Measurements from ENCODE around the gene CAMSAP1. TPM values are rescaled to one million over a fixed set of nuclear protein-coding genes. Genes with fewer than 3 reads are reported as not detected.

CAMSAP1 gene
- total and polyA plus RNA-seq, 2 donors (not counting 1 experiment from before 2014, with no cell fraction given), result 5.0 to 18.8 TPM

GRCh38 chr9:135812961-135813360, 94.4 kb downstream of the CAMSAP1 start:
- no peak overlapping the region for H3K4me3 ChIP-seq (replicated peaks in 1 of 4; ENCODE audit: control extremely low read depth in 1 of 4, insufficient read depth in 1 of 4, low read depth in 3 of 4, low read length in 4 of 4)
- no peak for DNase-seq (ENCODE audit: low read depth in 2 of 2)
- no peak overlapping the region for H2AFZ ChIP-seq (ENCODE audit: low read length)
- H3K9me3 ChIP-seq (ENCODE audit: control insufficient read depth, insufficient read depth, low read depth, low read length), result no peaks in the 10 kb centered on the region
- H3K36me3 ChIP-seq (ENCODE audit: control insufficient read depth, insufficient read depth, low read length), result peaks cover 9% of the 10 kb centered on the region
- no peak overlapping the region for H3K27ac ChIP-seq (ENCODE audit: insufficient read depth, low read length)
- H3K4me2 ChIP-seq (ENCODE audit: extremely low read depth, insufficient read depth, low read length), result no peak overlapping the region
- peaks cover 2% of the 10 kb centered on the region for H3K4me1 ChIP-seq (ENCODE audit: control insufficient read depth, extremely low read depth, insufficient read depth, low read length)
- H3K79me2 ChIP-seq (ENCODE audit: control insufficient read depth, insufficient read depth, low read length), result no peaks in the 10 kb centered on the region
- no peaks in the 10 kb centered on the region for H4K20me1 ChIP-seq (ENCODE audit: control insufficient read depth, extremely low read depth, insufficient read depth, low read length)
- no peaks in the 10 kb centered on the region for H3K27me3 ChIP-seq (ENCODE audit: control insufficient read depth, insufficient read depth, low read length)
- H3K9ac ChIP-seq (ENCODE audit: insufficient read depth, low read length), result no peak overlapping the region
- TF ChIP-seq EZH2 (IDR thresholded peaks at IDR 0.05; ENCODE audit: low read length, missing control alignments), result no peak
- TF ChIP-seq, protein P1, sequence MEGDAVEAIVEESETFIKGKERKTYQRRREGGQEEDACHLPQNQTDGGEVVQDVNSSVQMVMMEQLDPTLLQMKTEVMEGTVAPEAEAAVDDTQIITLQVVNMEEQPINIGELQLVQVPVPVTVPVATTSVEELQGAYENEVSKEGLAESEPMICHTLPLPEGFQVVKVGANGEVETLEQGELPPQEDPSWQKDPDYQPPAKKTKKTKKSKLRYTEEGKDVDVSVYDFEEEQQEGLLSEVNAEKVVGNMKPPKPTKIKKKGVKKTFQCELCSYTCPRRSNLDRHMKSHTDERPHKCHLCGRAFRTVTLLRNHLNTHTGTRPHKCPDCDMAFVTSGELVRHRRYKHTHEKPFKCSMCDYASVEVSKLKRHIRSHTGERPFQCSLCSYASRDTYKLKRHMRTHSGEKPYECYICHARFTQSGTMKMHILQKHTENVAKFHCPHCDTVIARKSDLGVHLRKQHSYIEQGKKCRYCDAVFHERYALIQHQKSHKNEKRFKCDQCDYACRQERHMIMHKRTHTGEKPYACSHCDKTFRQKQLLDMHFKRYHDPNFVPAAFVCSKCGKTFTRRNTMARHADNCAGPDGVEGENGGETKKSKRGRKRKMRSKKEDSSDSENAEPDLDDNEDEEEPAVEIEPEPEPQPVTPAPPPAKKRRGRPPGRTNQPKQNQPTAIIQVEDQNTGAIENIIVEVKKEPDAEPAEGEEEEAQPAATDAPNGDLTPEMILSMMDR (conservative IDR thresholded peaks at IDR 0.05 in 1 of 2, IDR thresholded peaks at IDR 0.05 in 1 of 2; ENCODE audit: low read depth in 1 of 2, low read length in 2 of 2), result no peak

- H2AFZ ChIP-seq (ENCODE audit: low read length), result no peak overlapping the region
- no peaks in the 10 kb centered on the region for H4K20me1 ChIP-seq (ENCODE audit: control insufficient read depth, extremely low read depth, insufficient read depth, low read length)
- H3K4me1 ChIP-seq (ENCODE audit: control insufficient read depth, extremely low read depth, insufficient read depth, low read length), result peaks cover 2% of the 10 kb centered on the region
- peak in 1 of 2 donors; percentile 25 for DNase-seq (ENCODE audit: low read depth in 2 of 2)
- H3K4me2 ChIP-seq (ENCODE audit: extremely low read depth, insufficient read depth, low read length), result no peak overlapping the region
- no peak overlapping the region for H3K9ac ChIP-seq (ENCODE audit: insufficient read depth, low read length)
- H3K79me2 ChIP-seq (ENCODE audit: control insufficient read depth, insufficient read depth, low read length), result no peaks in the 10 kb centered on the region
- no peaks in the 10 kb centered on the region for H3K27me3 ChIP-seq (ENCODE audit: control insufficient read depth, insufficient read depth, low read length)
- peaks cover 9% of the 10 kb centered on the region for H3K36me3 ChIP-seq (ENCODE audit: control insufficient read depth, insufficient read depth, low read length)
- H3K27ac ChIP-seq (ENCODE audit: insufficient read depth, low read length), result no peak overlapping the region
- H3K9me3 ChIP-seq (ENCODE audit: control insufficient read depth, insufficient read depth, low read depth, low read length), result no peaks in the 10 kb centered on the region
- TF ChIP-seq, protein P1 (conservative IDR thresholded peaks at IDR 0.05 in 1 of 2, IDR thresholded peaks at IDR 0.05 in 1 of 2; ENCODE audit: low read depth in 1 of 2, low read length in 2 of 2), result no peak
- TF ChIP-seq EZH2 (IDR thresholded peaks at IDR 0.05; ENCODE audit: low read length, missing control alignments), result no peak
- no peak overlapping the region for H3K4me3 ChIP-seq (replicated peaks in 1 of 4; ENCODE audit: control extremely low read depth in 1 of 4, insufficient read depth in 1 of 4, low read depth in 3 of 4, low read length in 4 of 4)
Observed at GRCh38 chr9:135811801-135812200, 95.5 kb downstream of the CAMSAP1 start.

DNA sequence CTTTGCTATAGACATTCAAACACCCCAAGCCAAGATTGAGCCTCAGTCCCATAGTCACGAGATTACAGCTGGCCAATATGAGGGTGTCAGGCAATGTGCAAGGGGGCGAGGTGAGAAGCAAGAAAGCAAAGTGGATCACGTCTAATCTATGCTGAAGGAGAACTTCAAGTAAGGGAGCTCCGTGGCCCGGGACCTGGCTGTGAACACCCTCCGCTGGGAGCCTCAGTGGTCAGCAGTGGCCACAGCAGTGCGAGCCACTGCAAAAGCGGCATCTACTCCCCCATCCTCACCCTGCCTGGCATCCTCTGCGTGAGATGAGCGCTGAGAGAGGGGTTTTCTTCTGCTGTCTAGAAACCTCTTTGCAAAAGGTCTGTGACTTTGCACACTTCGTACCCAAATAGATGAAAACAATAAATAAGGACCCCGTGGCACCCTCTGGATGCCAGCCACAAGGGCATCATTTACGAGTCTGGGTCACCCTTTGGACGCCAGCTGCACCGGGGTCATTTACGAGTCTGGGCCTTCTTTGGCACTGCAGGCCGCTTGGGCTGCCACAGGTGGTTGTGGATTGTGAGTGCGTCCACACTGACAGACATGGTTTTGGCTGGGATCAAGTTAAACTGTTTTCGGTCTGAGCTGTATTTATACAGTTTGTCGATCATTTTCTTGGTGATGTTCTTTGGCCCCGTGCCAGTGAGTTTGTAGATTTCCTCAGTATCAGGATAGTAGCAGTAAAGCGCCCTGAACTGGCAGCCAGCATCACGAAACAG, 96.4 kb downstream of the CAMSAP1 start:
- Histone ChIP-seq H3K27ac (ENCODE audit: insufficient read depth, low read length) (no peak overlapping the region), H3K9me3 (ENCODE audit: control insufficient read depth, insufficient read depth, low read depth, low read length) (no peaks in the 10 kb centered on the region), H3K4me1 (ENCODE audit: control insufficient read depth, extremely low read depth, insufficient read depth, low read length) (peaks cover 2% of the 10 kb centered on the region), H2AFZ (ENCODE audit: low read length) (no peak overlapping the region), H3K4me2 (ENCODE audit: extremely low read depth, insufficient read depth, low read length) (no peak overlapping the region), H3K79me2 (ENCODE audit: control insufficient read depth, insufficient read depth, low read length) (no peaks in the 10 kb centered on the region), H4K20me1 (ENCODE audit: control insufficient read depth, extremely low read depth, insufficient read depth, low read length) (no peaks in the 10 kb centered on the region), H3K36me3 (ENCODE audit: control insufficient read depth, insufficient read depth, low read length) (peaks cover 9% of the 10 kb centered on the region), H3K27me3 (ENCODE audit: control insufficient read depth, insufficient read depth, low read length) (no peaks in the 10 kb centered on the region), H3K9ac (ENCODE audit: insufficient read depth, low read length) (no peak overlapping the region), H3K4me3 (replicated peaks in 1 of 4; ENCODE audit: control extremely low read depth in 1 of 4, insufficient read depth in 1 of 4, low read depth in 3 of 4, low read length in 4 of 4) (no peak overlapping the region)
- no peak for TF ChIP-seq EZH2 (IDR thresholded peaks at IDR 0.05; ENCODE audit: low read length, missing control alignments)
- no peak for DNase-seq (ENCODE audit: low read depth in 2 of 2)
